Sigmoid colon (tissue), 4 donors: Measurements from ENCODE around the gene NPL.

Experiments
- EP300 ChIP-seq, 4 donors: sonication (generic); formaldehyde crosslinking; IDR thresholded peaks; one replicate each; pipeline ENCODE4 v1.6.1; 2017; ENCODE audit warnings: antibody characterized with exemption in 4 of 4
- TF ChIP-seq, protein P1 (sequence below), 4 experiments: fragments of 450-650 bp in 3 of 4; fragments of 200-600 bp in 1 of 4; IDR thresholded peaks; one replicate each; pipeline ENCODE4 v1.5.1; 2016 to 2019; ENCODE audit warnings: antibody characterized with exemption in 4 of 4, mild to moderate bottlenecking in 3 of 4, moderate library complexity in 2 of 4

DNA sequence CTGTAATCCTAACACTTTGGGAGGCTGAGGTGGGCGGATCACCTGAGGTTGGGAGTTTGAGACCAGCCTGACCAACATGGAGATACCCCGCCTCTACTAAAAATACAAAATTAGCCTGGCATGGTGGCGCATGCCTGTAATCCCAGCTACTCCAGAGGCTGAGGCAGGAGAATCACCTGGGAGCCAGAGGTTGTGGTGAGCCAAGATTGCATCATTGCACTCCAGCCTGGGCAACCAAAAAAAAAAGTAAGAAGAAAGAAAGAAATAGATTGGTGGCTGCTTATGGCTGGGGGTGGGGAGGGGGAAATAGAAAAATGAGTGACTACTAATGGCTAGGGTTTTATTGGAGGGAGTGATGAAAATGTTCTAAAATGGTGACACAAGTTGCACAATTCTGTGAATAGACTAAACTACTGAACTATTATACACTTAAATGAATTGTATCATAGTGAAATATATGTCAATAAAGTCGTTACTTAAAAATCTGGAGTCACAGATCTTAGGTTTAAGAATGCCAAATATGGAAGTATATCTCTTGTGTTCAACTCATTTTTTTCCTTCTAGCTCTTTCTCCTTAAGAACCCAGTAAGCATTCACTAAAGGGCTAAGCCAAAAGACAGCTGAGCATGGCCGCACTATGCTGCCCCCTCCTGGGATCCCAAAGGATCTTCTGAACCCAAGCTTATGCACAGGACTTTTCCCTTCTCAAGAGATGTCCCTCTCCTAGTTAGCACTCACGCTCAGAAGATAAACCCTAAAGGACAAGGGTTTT lies 3.2 kb upstream of the NPL start:
- TF ChIP-seq, protein P1, sequence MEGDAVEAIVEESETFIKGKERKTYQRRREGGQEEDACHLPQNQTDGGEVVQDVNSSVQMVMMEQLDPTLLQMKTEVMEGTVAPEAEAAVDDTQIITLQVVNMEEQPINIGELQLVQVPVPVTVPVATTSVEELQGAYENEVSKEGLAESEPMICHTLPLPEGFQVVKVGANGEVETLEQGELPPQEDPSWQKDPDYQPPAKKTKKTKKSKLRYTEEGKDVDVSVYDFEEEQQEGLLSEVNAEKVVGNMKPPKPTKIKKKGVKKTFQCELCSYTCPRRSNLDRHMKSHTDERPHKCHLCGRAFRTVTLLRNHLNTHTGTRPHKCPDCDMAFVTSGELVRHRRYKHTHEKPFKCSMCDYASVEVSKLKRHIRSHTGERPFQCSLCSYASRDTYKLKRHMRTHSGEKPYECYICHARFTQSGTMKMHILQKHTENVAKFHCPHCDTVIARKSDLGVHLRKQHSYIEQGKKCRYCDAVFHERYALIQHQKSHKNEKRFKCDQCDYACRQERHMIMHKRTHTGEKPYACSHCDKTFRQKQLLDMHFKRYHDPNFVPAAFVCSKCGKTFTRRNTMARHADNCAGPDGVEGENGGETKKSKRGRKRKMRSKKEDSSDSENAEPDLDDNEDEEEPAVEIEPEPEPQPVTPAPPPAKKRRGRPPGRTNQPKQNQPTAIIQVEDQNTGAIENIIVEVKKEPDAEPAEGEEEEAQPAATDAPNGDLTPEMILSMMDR (IDR thresholded peaks at IDR 0.05), result peak; percentile 45 to 64 (median 54)
- no peak for TF ChIP-seq EP300 (IDR thresholded peaks at IDR 0.05)
